NK-92 (cell line): ENCODE measurements around the gene SLC25A12.

Experiments used
- DNase-seq: peaks from one replicate; lab custom pipeline; 2025; ENCODE audit not compliant: unreplicated experiment; lab: John Stamatoyannopoulos, UW

Gene SLC25A12

GRCh38 chr2:171889333-171889732, 4.7 kb downstream of the SLC25A12 start:
- DNase-seq = no peak

GRCh38 chr2:171883275-171883893, 10.7 kb downstream of the SLC25A12 start:
- no peak for DNase-seq

- no peak for DNase-seq
Measured at GRCh38 chr2:171882089-171882769, 11.8 kb downstream of the SLC25A12 start.

GRCh38 chr2:171880774-171881173, 13.3 kb downstream of the SLC25A12 start:
- DNase-seq = no peak

GRCh38 chr2:171879865-171880264, 14.2 kb downstream of the SLC25A12 start:
- DNase-seq = no peak

- no peak for DNase-seq
Measured at GRCh38 chr2:171878481-171878993, 15.5 kb downstream of the SLC25A12 start.

- DNase-seq = no peak
Measured at GRCh38 chr2:171874963-171875362, 19.1 kb downstream of the SLC25A12 start.

GRCh38 chr2:171874517-171874916, 19.5 kb downstream of the SLC25A12 start:
- DNase-seq = no peak

- no peak for DNase-seq
Measured at GRCh38 chr2:171864357-171864985, 29.6 kb downstream of the SLC25A12 start.

- DNase-seq = no peak
Measured at GRCh38 chr2:171862501-171862900, 31.5 kb downstream of the SLC25A12 start.

- no peak for DNase-seq
Measured at GRCh38 chr2:171858397-171858958, 35.6 kb downstream of the SLC25A12 start.

GRCh38 chr2:171855401-171855800, 38.6 kb downstream of the SLC25A12 start:
- DNase-seq = no peak

- DNase-seq = no peak
Measured at GRCh38 chr2:171852366-171852888, 41.6 kb downstream of the SLC25A12 start.

- no peak for DNase-seq
Measured at GRCh38 chr2:171847627-171848026, 46.4 kb downstream of the SLC25A12 start.

- DNase-seq = no peak
Measured at GRCh38 chr2:171846894-171847293, 47.1 kb downstream of the SLC25A12 start.

GRCh38 chr2:171841996-171842395, 52.0 kb downstream of the SLC25A12 start:
- no peak for DNase-seq

- no peak for DNase-seq
Measured at GRCh38 chr2:171837736-171838135, 56.3 kb downstream of the SLC25A12 start.

- DNase-seq = no peak
Measured at GRCh38 chr2:171836146-171836910, 57.7 kb downstream of the SLC25A12 start.

GRCh38 chr2:171835386-171835785, 58.7 kb downstream of the SLC25A12 start:
- no peak for DNase-seq

GRCh38 chr2:171834286-171834685, 59.8 kb downstream of the SLC25A12 start:
- no peak for DNase-seq

- DNase-seq = no peak
Measured at GRCh38 chr2:171832489-171832888, 61.6 kb downstream of the SLC25A12 start.
